RPMI8226 (cell line): ENCODE results near the gene GSC.
"Not testable (repeated sequence)": the region's sequence is repeated elsewhere in the genome, so short reads cannot be mapped to it uniquely, and the experiment has no call there.

Experiments
- DNase-seq: peaks from one replicate; pipeline ENCODE4 v3.0.0-alpha.2; 2015

GSC gene

GRCh38 chr14:94771158-94771905 lies 1.4 kb upstream of the GSC start:
- DNase-seq: no peak

GRCh38 chr14:94770815-94771157 lies 873 bp upstream of the GSC start:
- no peak for DNase-seq

GRCh38 chr14:94770251-94770749 lies 387 bp upstream of the GSC start:
- no peak for DNase-seq

- DNase-seq: no peak
Measured at GRCh38 chr14:94768521-94769390, 1.2 kb downstream of the GSC start.

- DNase-seq: no peak
Measured at GRCh38 chr14:94768141-94768520, 1.8 kb downstream of the GSC start.

- DNase-seq: no peak
Measured at GRCh38 chr14:94767321-94767878, 2.5 kb downstream of the GSC start.

- DNase-seq: no peak
Measured at GRCh38 chr14:94764573-94764972, 5.3 kb downstream of the GSC start.

GRCh38 chr14:94762431-94762830 lies 7.5 kb downstream of the GSC start:
- no peak for DNase-seq

GRCh38 chr14:94761997-94762377 lies 7.9 kb downstream of the GSC start:
- no peak for DNase-seq

- no peak for DNase-seq
Measured at GRCh38 chr14:94761348-94761996, 8.4 kb downstream of the GSC start.

GRCh38 chr14:94756310-94756882 lies 13.5 kb downstream of the GSC start:
- DNase-seq: no peak

GRCh38 chr14:94754391-94754942 lies 15.4 kb downstream of the GSC start:
- no peak for DNase-seq

- no peak for DNase-seq
Measured at GRCh38 chr14:94752591-94753436, 17.1 kb downstream of the GSC start.

- DNase-seq: no peak
Measured at GRCh38 chr14:94751956-94752355, 18.0 kb downstream of the GSC start.

GRCh38 chr14:94751321-94751720 lies 18.6 kb downstream of the GSC start:
- DNase-seq: no peak

GRCh38 chr14:94750371-94750770 lies 19.5 kb downstream of the GSC start:
- no peak for DNase-seq

GRCh38 chr14:94748667-94749347 lies 21.1 kb downstream of the GSC start:
- peak; percentile 61 for DNase-seq

GRCh38 chr14:94747739-94748138 lies 22.2 kb downstream of the GSC start:
- DNase-seq: no peak

GRCh38 chr14:94747153-94747552 lies 22.8 kb downstream of the GSC start:
- not testable (repeated sequence) for DNase-seq

GRCh38 chr14:94746131-94746530 lies 23.8 kb downstream of the GSC start:
- DNase-seq: no peak

- DNase-seq: no peak
Measured at GRCh38 chr14:94738751-94739150, 31.2 kb downstream of the GSC start.
